ENCODE results near the gene IGFBPL1.

DNA sequence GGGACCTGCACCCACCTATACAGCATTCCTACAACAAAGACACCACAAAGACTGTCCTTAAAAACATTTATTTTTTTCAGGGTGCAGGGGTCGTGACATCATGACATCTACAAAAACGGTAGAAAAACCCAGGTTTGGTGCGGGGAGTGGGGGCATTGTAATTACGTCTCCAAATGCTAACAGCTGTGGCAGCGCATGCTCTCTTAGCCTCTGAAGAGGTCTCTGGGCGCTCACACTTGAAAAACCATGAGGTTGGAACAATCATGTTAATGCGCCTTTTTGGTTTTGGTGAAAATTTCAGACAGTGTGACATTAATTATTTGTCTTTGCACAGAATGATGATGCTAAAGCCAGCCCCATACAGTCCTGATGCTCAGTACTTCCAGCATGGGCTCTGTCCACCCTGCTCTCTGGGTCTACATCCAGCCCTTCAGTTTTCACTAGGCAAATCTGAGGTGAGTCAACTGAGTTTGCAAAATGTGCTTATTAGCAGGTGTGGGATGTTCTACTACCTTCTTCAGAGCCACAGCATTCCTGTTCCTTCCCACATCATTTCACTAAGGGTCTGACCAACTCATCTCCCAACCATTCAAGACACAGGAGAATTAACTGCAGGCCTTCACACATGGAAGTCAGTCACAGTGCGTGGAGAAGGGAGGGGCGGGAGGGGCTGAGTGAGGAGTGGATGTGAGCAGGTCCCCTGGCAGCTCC, 17.6 kb downstream of the IGFBPL1 start:
- TF ChIP-seq, protein P1, sequence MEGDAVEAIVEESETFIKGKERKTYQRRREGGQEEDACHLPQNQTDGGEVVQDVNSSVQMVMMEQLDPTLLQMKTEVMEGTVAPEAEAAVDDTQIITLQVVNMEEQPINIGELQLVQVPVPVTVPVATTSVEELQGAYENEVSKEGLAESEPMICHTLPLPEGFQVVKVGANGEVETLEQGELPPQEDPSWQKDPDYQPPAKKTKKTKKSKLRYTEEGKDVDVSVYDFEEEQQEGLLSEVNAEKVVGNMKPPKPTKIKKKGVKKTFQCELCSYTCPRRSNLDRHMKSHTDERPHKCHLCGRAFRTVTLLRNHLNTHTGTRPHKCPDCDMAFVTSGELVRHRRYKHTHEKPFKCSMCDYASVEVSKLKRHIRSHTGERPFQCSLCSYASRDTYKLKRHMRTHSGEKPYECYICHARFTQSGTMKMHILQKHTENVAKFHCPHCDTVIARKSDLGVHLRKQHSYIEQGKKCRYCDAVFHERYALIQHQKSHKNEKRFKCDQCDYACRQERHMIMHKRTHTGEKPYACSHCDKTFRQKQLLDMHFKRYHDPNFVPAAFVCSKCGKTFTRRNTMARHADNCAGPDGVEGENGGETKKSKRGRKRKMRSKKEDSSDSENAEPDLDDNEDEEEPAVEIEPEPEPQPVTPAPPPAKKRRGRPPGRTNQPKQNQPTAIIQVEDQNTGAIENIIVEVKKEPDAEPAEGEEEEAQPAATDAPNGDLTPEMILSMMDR (IDR thresholded peaks at IDR 0.05): no peak
- no peak for TF ChIP-seq POLR2A (IDR thresholded peaks at IDR 0.05)
